Astrocyte (in vitro differentiated cells and primary cell): ENCODE results near the gene UVRAG. TPM values are rescaled to one million over a fixed set of nuclear protein-coding genes. Genes with fewer than 3 reads are reported as not detected.

Source experiments
- DNase-seq: peaks from one replicate; pipeline ENCODE4 v3.0.0-alpha.2; 2010; ENCODE audit warnings: low read depth
- FAIRE-seq: peaks from 2 replicates; lab custom pipeline; 2011; peaks lifted over from hg19 to GRCh38; lab: Jason Lieb, UNC
- H2AFZ ChIP-seq: 2 replicates; pipeline ENCODE4 v1.6.0; 2012; ENCODE audit warnings: low read depth, low read length, inconsistent platforms
- H3K27ac ChIP-seq: 2 replicates; pipeline ENCODE4 v1.5.1; 2011; ENCODE audit warnings: low read depth, low read length, inconsistent platforms
- H3K27me3 ChIP-seq: 2 replicates; pipeline ENCODE4 v1.6.0; 2011; ENCODE audit warnings: low read length, inconsistent platforms; ENCODE audit not compliant: insufficient read depth
- H3K36me3 ChIP-seq: 2 replicates; pipeline ENCODE4 v1.5.1; 2011; ENCODE audit warnings: low read length, inconsistent platforms; ENCODE audit not compliant: insufficient read depth
- H3K4me1 ChIP-seq: 2 replicates; pipeline ENCODE4 v1.5.1; 2011; ENCODE audit warnings: low read length, inconsistent platforms; ENCODE audit not compliant: insufficient read depth
- H3K4me2 ChIP-seq: 2 replicates; pipeline ENCODE4 v1.6.0; 2012; ENCODE audit warnings: low read length, inconsistent platforms
- H3K4me3 ChIP-seq: 2 replicates; pipeline ENCODE4 v1.5.1; 2011; ENCODE audit warnings: low read depth, mild to moderate bottlenecking, low read length, inconsistent platforms; ENCODE audit not compliant: insufficient read depth
- H3K79me2 ChIP-seq: 2 replicates; pipeline ENCODE4 v1.6.0; 2012; ENCODE audit warnings: mild to moderate bottlenecking, low read length, inconsistent platforms; ENCODE audit not compliant: insufficient read depth
- H3K9ac ChIP-seq: 2 replicates; pipeline ENCODE4 v1.6.0; 2012; ENCODE audit warnings: mild to moderate bottlenecking, low read length, inconsistent platforms
- H3K9me3 ChIP-seq: 2 replicates; pipeline ENCODE4 v1.5.1; 2012; ENCODE audit warnings: low read depth, mild to moderate bottlenecking, low read length, inconsistent platforms; ENCODE audit not compliant: insufficient read depth
- H4K20me1 ChIP-seq: 2 replicates; pipeline ENCODE4 v1.6.0; 2012; ENCODE audit warnings: low read length, inconsistent platforms; ENCODE audit not compliant: insufficient read depth
- H3K27ac Mint-ChIP-seq: one replicate; pipeline ENCODE4 v1.8.0; 2021; ENCODE audit warnings: mild to moderate bottlenecking, mixed read lengths; ENCODE audit not compliant: unreplicated experiment
- H3K27me3 Mint-ChIP-seq: one replicate; pipeline ENCODE4 v1.8.0; 2021; ENCODE audit warnings: low read depth, mixed read lengths; ENCODE audit not compliant: unreplicated experiment
- H3K36me3 Mint-ChIP-seq: one replicate; pipeline ENCODE4 v1.8.0; 2021; ENCODE audit warnings: low read depth, mixed read lengths; ENCODE audit not compliant: unreplicated experiment
- H3K4me1 Mint-ChIP-seq: one replicate; pipeline ENCODE4 v1.8.0; 2021; ENCODE audit warnings: low read depth, mixed read lengths; ENCODE audit not compliant: unreplicated experiment
- H3K4me3 Mint-ChIP-seq: one replicate; pipeline ENCODE4 v1.8.0; 2021; ENCODE audit warnings: mild to moderate bottlenecking, moderate library complexity, mixed read lengths; ENCODE audit not compliant: unreplicated experiment
- H3K9me3 Mint-ChIP-seq: one replicate; pipeline ENCODE4 v1.8.0; 2021; ENCODE audit warnings: mild to moderate bottlenecking, mixed read lengths; ENCODE audit not compliant: unreplicated experiment
- CTCF ChIP-seq: IDR thresholded peaks from 2 replicates; pipeline ENCODE4 v1.5.1; 2011; ENCODE audit warnings: low read depth, mild to moderate bottlenecking, inconsistent platforms, low read length, moderate library complexity; ENCODE audit not compliant: insufficient read depth
- EZH2 ChIP-seq: IDR thresholded peaks from 2 replicates; pipeline ENCODE4 v1.6.1; 2012; ENCODE audit warnings: mild to moderate bottlenecking, low read length, inconsistent platforms; ENCODE audit not compliant: insufficient read depth
- total RNA-seq: library from RNA; stranded (reverse); gene quantifications from 2 replicates; pipeline ENCODE4 v1.2.1, GENCODE V29; 2021

UVRAG gene
- total RNA-seq, 1 donor from 2014 or later, result 15.3 TPM

GRCh38 chr11:75950141-75950540 is 135.1 kb downstream of the UVRAG start:
- Histone ChIP-seq H3K4me2 (no peak overlapping the region), H3K9me3 (no peaks in the 10 kb centered on the region), H3K9ac (no peak overlapping the region), H2AFZ (no peak overlapping the region), H3K4me1 (peaks cover 10% of the 10 kb centered on the region), H4K20me1 (peaks cover 10% of the 10 kb centered on the region), H3K27ac (no peak overlapping the region), H3K79me2 (no peaks in the 10 kb centered on the region), H3K36me3 (no peaks in the 10 kb centered on the region), H3K4me3 (no peak overlapping the region), H3K27me3 (no peaks in the 10 kb centered on the region)
- no peak for TF ChIP-seq CTCF
- no peak for TF ChIP-seq EZH2
- H3K9me3 Mint-ChIP-seq, result no peaks in the 10 kb centered on the region
- H3K4me1 Mint-ChIP-seq, result peaks cover 15% of the 10 kb centered on the region
- no peak overlapping the region for H3K4me3 Mint-ChIP-seq
- no peaks in the 10 kb centered on the region for H3K27me3 Mint-ChIP-seq
- H3K36me3 Mint-ChIP-seq, result no peaks in the 10 kb centered on the region
- FAIRE-seq (no peak), DNase-seq (no peak)
- H3K27ac Mint-ChIP-seq, result no peak overlapping the region

GRCh38 chr11:75954039-75954438 is 139.0 kb downstream of the UVRAG start:
- Histone ChIP-seq H3K4me3 (no peak overlapping the region), H3K79me2 (no peaks in the 10 kb centered on the region), H3K9ac (no peak overlapping the region), H3K4me2 (no peak overlapping the region), H3K9me3 (no peaks in the 10 kb centered on the region), H3K36me3 (no peaks in the 10 kb centered on the region), H2AFZ (no peak overlapping the region), H3K27ac (no peak overlapping the region), H4K20me1 (no peaks in the 10 kb centered on the region), H3K27me3 (no peaks in the 10 kb centered on the region), H3K4me1 (no peaks in the 10 kb centered on the region)
- DNase-seq (no peak), FAIRE-seq (no peak)
- TF ChIP-seq EZH2, result no peak
- TF ChIP-seq CTCF, result no peak
- Mint-ChIP-seq H3K4me1 (no peaks in the 10 kb centered on the region), H3K27me3 (no peaks in the 10 kb centered on the region), H3K9me3 (no peaks in the 10 kb centered on the region), H3K36me3 (no peaks in the 10 kb centered on the region), H3K4me3 (no peak overlapping the region), H3K27ac (no peak overlapping the region)

DNA sequence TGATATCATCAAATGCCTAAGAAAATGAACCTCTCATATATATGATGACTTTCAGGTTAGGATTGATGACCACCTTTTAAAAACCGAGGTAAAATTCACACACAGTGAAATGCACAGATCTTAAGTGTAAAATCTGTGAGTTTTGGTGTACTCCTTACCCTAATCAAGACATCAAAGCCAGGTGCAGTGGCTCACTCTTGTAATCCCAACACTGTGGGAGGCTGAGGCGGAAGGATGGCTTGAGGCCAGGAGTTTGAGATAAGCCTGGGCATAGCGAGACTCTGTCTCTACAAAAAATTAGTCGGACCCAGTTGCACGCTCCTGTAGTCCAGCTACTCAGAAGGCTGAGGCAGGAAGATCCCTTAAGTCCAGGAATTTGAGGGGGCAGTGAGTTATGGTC is 140.4 kb downstream of the UVRAG start:
- no peaks in the 10 kb centered on the region for H3K36me3 ChIP-seq
- Mint-ChIP-seq H3K4me3 (no peak overlapping the region), H3K4me1 (no peaks in the 10 kb centered on the region), H3K9me3 (no peaks in the 10 kb centered on the region), H3K27me3 (no peaks in the 10 kb centered on the region), H3K36me3 (no peaks in the 10 kb centered on the region), H3K27ac (no peak overlapping the region)
- no peaks in the 10 kb centered on the region for H3K79me2 ChIP-seq
- no peak for TF ChIP-seq EZH2
- TF ChIP-seq CTCF, result no peak
- H3K9ac ChIP-seq, result no peak overlapping the region
- H3K4me2 ChIP-seq, result no peak overlapping the region
- H4K20me1 ChIP-seq, result no peaks in the 10 kb centered on the region
- H3K4me3 ChIP-seq, result no peak overlapping the region
- DNase-seq (no peak), FAIRE-seq (no peak)
- H3K27ac ChIP-seq, result no peak overlapping the region
- H3K27me3 ChIP-seq, result no peaks in the 10 kb centered on the region
- no peaks in the 10 kb centered on the region for H3K9me3 ChIP-seq
- H2AFZ ChIP-seq, result no peak overlapping the region
- H3K4me1 ChIP-seq, result no peaks in the 10 kb centered on the region
